ENCODE results near the gene DCP2. TPM values are rescaled to one million over a fixed set of nuclear protein-coding genes. Genes with fewer than 3 reads are reported as not detected.

Gene DCP2
- total and polyA plus RNA-seq, 2 donors from 2014 or later = 6.9 to 43.0 TPM

- intact Hi-C loops (cut with DNase I) = no loop called here
- FAIRE-seq = no peak
These were observed 27.2 kb downstream of the DCP2 start for GRCh38 chr5:113003763-113004162.

GRCh38 chr5:113005454-113005853, 28.9 kb downstream of the DCP2 start:
- Histone ChIP-seq H3K9me3 (ENCODE audit: control insufficient read depth in 2 of 3, insufficient read depth in 1 of 3, low read length in 3 of 3) (no peaks in the 10 kb centered on the region), H3K4me1 (ENCODE audit: control insufficient read depth in 2 of 3, insufficient read depth in 2 of 3, low read depth in 1 of 3, low read length in 3 of 3) (no peaks in the 10 kb centered on the region), H3K9ac (ENCODE audit: low read length in 3 of 3) (no peak overlapping the region), H3K4me3 (ENCODE audit: low read length in 3 of 3) (no peak overlapping the region), H3K27ac (ENCODE audit: low read depth in 2 of 2, low read length in 2 of 2) (no peak overlapping the region), H3K27me3 (ENCODE audit: control insufficient read depth, insufficient read depth, low read length) (no peaks in the 10 kb centered on the region), H3K36me3 (ENCODE audit: control insufficient read depth in 2 of 3, insufficient read depth in 3 of 3, low read length in 3 of 3) (peaks cover 8 to 17% (median 12%) of the 10 kb centered on the region in 3 donors)
- intact Hi-C loops (cut with DNase I) = no loop called here
- DNase-seq (no peak), FAIRE-seq (no peak)
- TF ChIP-seq CTCF (IDR thresholded peaks at IDR 0.05; ENCODE audit: borderline replicate concordance, extremely low read depth, insufficient read depth) = no peak

More at GRCh38 chr5:113003763-113004162, 27.2 kb downstream of the DCP2 start:
- Histone ChIP-seq H3K9me3 (ENCODE audit: control insufficient read depth in 2 of 3, insufficient read depth in 1 of 3, low read length in 3 of 3) (no peaks in the 10 kb centered on the region), H3K36me3 (ENCODE audit: control insufficient read depth in 2 of 3, insufficient read depth in 3 of 3, low read length in 3 of 3) (peaks cover 8 to 18% (median 12%) of the 10 kb centered on the region in 3 donors), H3K4me3 (ENCODE audit: low read length in 3 of 3) (no peak overlapping the region), H3K4me1 (ENCODE audit: control insufficient read depth in 2 of 3, insufficient read depth in 2 of 3, low read depth in 1 of 3, low read length in 3 of 3) (no peaks in the 10 kb centered on the region), H3K27me3 (ENCODE audit: control insufficient read depth, insufficient read depth, low read length) (no peaks in the 10 kb centered on the region), H3K27ac (ENCODE audit: low read depth in 2 of 2, low read length in 2 of 2) (no peak overlapping the region), H3K9ac (ENCODE audit: low read length in 3 of 3) (no peak overlapping the region)
- DNase-seq = no peak
- TF ChIP-seq CTCF (IDR thresholded peaks at IDR 0.05; ENCODE audit: borderline replicate concordance, extremely low read depth, insufficient read depth) = no peak

- DNase-seq (no peak), FAIRE-seq (no peak)
- Histone ChIP-seq H3K27ac (ENCODE audit: low read depth in 2 of 2, low read length in 2 of 2) (no peak overlapping the region), H3K4me3 (ENCODE audit: low read length in 3 of 3) (no peak overlapping the region), H3K9me3 (ENCODE audit: control insufficient read depth in 2 of 3, insufficient read depth in 1 of 3, low read length in 3 of 3) (no peaks in the 10 kb centered on the region), H3K4me1 (ENCODE audit: control insufficient read depth in 2 of 3, insufficient read depth in 2 of 3, low read depth in 1 of 3, low read length in 3 of 3) (no peaks in the 10 kb centered on the region), H3K27me3 (ENCODE audit: control insufficient read depth, insufficient read depth, low read length) (no peaks in the 10 kb centered on the region), H3K9ac (ENCODE audit: low read length in 3 of 3) (no peak overlapping the region), H3K36me3 (ENCODE audit: control insufficient read depth in 2 of 3, insufficient read depth in 3 of 3, low read length in 3 of 3) (peaks cover 6 to 10% (median 9%) of the 10 kb centered on the region in 3 donors)
- intact Hi-C loops (cut with DNase I) = no loop called here
- TF ChIP-seq CTCF (IDR thresholded peaks at IDR 0.05; ENCODE audit: borderline replicate concordance, extremely low read depth, insufficient read depth) = no peak
These were observed 41.5 kb downstream of the DCP2 start for GRCh38 chr5:113017881-113018635.

Data from kidney (tissue), 14 donors.